CD4-positive, alpha-beta T cell treated with Interleukin-1 beta for 1 hour (primary cell): ENCODE results near the gene AP4S1.
"Not testable (repeated sequence)": the region's sequence is repeated elsewhere in the genome, so short reads cannot be mapped to it uniquely, and the experiment has no call there.

Source experiments
- DNase-seq, 2 donors: peaks; one replicate each; pipeline ENCODE4 v3.0.0-alpha.2; 2020 to 2022

AP4S1 gene

GRCh38 chr14:31009836-31010574 lies 15.4 kb upstream of the AP4S1 start:
- DNase-seq = no peak

- DNase-seq = no peak
These were observed 14.5 kb upstream of the AP4S1 start for GRCh38 chr14:31010935-31011334.

GRCh38 chr14:31013841-31014240 lies 11.6 kb upstream of the AP4S1 start:
- no peak for DNase-seq

- no peak for DNase-seq
These were observed 7.3 kb upstream of the AP4S1 start for GRCh38 chr14:31018057-31018645.

- no peak for DNase-seq
These were observed 4.4 kb upstream of the AP4S1 start for GRCh38 chr14:31020834-31021575.

- no peak for DNase-seq
These were observed 3.9 kb upstream of the AP4S1 start for GRCh38 chr14:31021576-31021949.

- DNase-seq = no peak
These were observed 3.1 kb upstream of the AP4S1 start for GRCh38 chr14:31022386-31022785.

- DNase-seq = peak in 1 of 2 donors; percentile 3
These were observed 1.4 kb upstream of the AP4S1 start for GRCh38 chr14:31024010-31024480.

- DNase-seq = peak in 1 of 2 donors; percentile 1
These were observed 677 bp upstream of the AP4S1 start for GRCh38 chr14:31024577-31025366.

GRCh38 chr14:31026077-31026449 lies 614 bp downstream of the AP4S1 start, which contains the start of gene STRN3:
STRN3 (minus strand) TSS chr14:31026379; CDS start chr14:31026185, 194 bp downstream.
- DNase-seq = no peak

GRCh38 chr14:31026450-31027235 lies 1.2 kb downstream of the AP4S1 start:
- peak; percentile 92 to 94 for DNase-seq

- no peak for DNase-seq
These were observed 2.4 kb downstream of the AP4S1 start for GRCh38 chr14:31027847-31028246.

- no peak for DNase-seq
These were observed 3.8 kb downstream of the AP4S1 start for GRCh38 chr14:31029016-31029970.

- no peak for DNase-seq
These were observed 5.0 kb downstream of the AP4S1 start for GRCh38 chr14:31030469-31030868.

- no peak for DNase-seq
These were observed 11.1 kb downstream of the AP4S1 start for GRCh38 chr14:31036552-31036951.

GRCh38 chr14:31037709-31038221 lies 12.3 kb downstream of the AP4S1 start:
- no peak for DNase-seq

GRCh38 chr14:31038521-31039166 lies 13.2 kb downstream of the AP4S1 start:
- no peak for DNase-seq

GRCh38 chr14:31042300-31042699 lies 16.9 kb downstream of the AP4S1 start:
- DNase-seq = no peak

GRCh38 chr14:31042893-31043292 lies 17.4 kb downstream of the AP4S1 start:
- DNase-seq = not testable (repeated sequence)

- DNase-seq = no peak
These were observed 17.9 kb downstream of the AP4S1 start for GRCh38 chr14:31043379-31043778.
